Thyroid gland (tissue), 4 donors: ENCODE measurements around the gene CACNA1A.

ENCODE experiments used
- CTCF ChIP-seq, 6 experiments: fragments of 200-600 bp in 3 of 6; fragments of 450-650 bp in 3 of 6; sonication (generic) in 3 of 6; IDR thresholded peaks; one replicate each; pipeline ENCODE4 v1.5.1; 2016 to 2019; ENCODE audit warnings: antibody characterized with exemption in 6 of 6, mild to moderate bottlenecking in 2 of 6, inconsistent platforms in 1 of 6, moderate library complexity in 1 of 6
- POLR2A ChIP-seq, 2 donors: fragments of 450-650 bp; IDR thresholded peaks; one replicate each; pipeline ENCODE4 v1.6.1; 2017; ENCODE audit warnings: antibody characterized with exemption in 2 of 2, mild to moderate bottlenecking in 2 of 2, moderate library complexity in 1 of 2

- no peak for TF ChIP-seq CTCF (IDR thresholded peaks at IDR 0.05)
- TF ChIP-seq POLR2A (IDR thresholded peaks at IDR 0.05), result no peak
Measured at GRCh38 chr19:13342672-13343071, 163.6 kb downstream of the CACNA1A start.
